ENCODE results near the gene ODAM.
"Not testable (repeated sequence)": the region's sequence is repeated elsewhere in the genome, so short reads cannot be mapped to it uniquely, and the experiment has no call there.

The ODAM gene

GRCh38 chr4:70216550-70216949 is 21.0 kb downstream of the ODAM start:
- WGBS, 2 experiments: no CpG with 5 or more reads among the region's 1 CpG
- H3K27me3 ChIP-seq (ENCODE audit: control insufficient read depth, insufficient read depth, low read length, poor library complexity, severe bottlenecking); H3K4me3 ChIP-seq (ENCODE audit: insufficient read depth, low read depth, low read length); H3K27ac ChIP-seq (ENCODE audit: insufficient read depth, low read depth, low read length, poor library complexity, severe bottlenecking); H3K4me1 ChIP-seq (ENCODE audit: control insufficient read depth, insufficient read depth, low read length); H3K36me3 ChIP-seq (ENCODE audit: control insufficient read depth, insufficient read depth, low read length); H3K9me3 ChIP-seq (ENCODE audit: control insufficient read depth, low read length): not testable (repeated sequence)

- not testable (repeated sequence) for H3K27ac ChIP-seq (ENCODE audit: insufficient read depth, low read depth, low read length, poor library complexity, severe bottlenecking); H3K27me3 ChIP-seq (ENCODE audit: control insufficient read depth, insufficient read depth, low read length, poor library complexity, severe bottlenecking); H3K9me3 ChIP-seq (ENCODE audit: control insufficient read depth, low read length); H3K4me1 ChIP-seq (ENCODE audit: control insufficient read depth, insufficient read depth, low read length); H3K4me3 ChIP-seq (ENCODE audit: insufficient read depth, low read depth, low read length); H3K36me3 ChIP-seq (ENCODE audit: control insufficient read depth, insufficient read depth, low read length)
- 100% methylated on average over 1 of the region's 3 CpGs; no CpG with 5 or more reads in 1 of the 2 experiments for WGBS, 2 experiments
Measured at GRCh38 chr4:70221389-70221788, 25.9 kb downstream of the ODAM start.

DNA sequence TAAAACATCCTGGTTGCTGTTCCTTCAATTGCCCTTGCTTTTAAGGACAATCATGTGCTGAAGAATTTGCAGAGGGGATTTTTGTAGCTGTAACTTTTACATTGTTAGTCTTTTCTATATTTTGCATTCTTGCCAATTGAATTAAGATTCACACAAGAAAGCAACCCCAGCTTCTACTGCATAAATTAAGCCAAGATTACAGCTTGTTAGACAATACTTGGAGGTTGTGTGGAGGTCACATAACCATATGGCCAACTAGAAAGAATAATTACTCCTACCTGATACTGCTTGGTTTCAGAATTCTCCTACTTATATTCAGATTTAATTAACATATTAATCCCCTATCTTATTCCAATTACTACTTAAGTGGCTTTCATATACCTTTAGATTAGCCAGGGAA is 26.3 kb downstream of the ODAM start:
- H3K4me1 ChIP-seq (ENCODE audit: control insufficient read depth, insufficient read depth, low read length); H3K27ac ChIP-seq (ENCODE audit: insufficient read depth, low read depth, low read length, poor library complexity, severe bottlenecking); H3K36me3 ChIP-seq (ENCODE audit: control insufficient read depth, insufficient read depth, low read length); H3K9me3 ChIP-seq (ENCODE audit: control insufficient read depth, low read length); H3K27me3 ChIP-seq (ENCODE audit: control insufficient read depth, insufficient read depth, low read length, poor library complexity, severe bottlenecking); H3K4me3 ChIP-seq (ENCODE audit: insufficient read depth, low read depth, low read length): not testable (repeated sequence)

DNA sequence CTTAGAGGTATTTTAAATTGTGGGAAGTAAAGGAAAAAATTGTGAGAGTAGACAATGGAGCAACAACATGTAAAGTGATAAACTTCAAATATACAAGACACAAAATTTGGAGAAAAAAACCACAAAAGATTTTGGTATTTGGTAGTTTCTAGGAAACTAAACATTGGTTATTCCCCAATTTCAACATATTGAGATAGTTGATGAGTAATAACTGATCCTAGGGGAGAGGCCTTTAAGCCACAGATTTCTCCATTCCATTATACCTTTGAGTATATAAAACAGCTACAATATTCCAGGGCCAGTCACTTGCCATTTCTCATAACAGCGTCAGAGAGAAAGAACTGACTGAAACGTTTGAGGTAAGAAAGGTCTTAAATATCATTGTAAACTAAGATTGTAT is 30.3 kb downstream of the ODAM start, which contains the start of gene FDCSP:
Gene FDCSP, plus strand, starts transcription at position 301 of the 400 bp plus-strand sequence. CDS start 5,071 bp downstream, outside the sequence.
- WGBS, 2 experiments: 80% methylated on average over 2 of the region's 2 CpGs; no CpG with 5 or more reads in 1 of the 2 experiments
- no peaks in the 10 kb centered on the region for H3K4me1 ChIP-seq (ENCODE audit: control insufficient read depth, insufficient read depth, low read length)
- H3K4me3 ChIP-seq (ENCODE audit: insufficient read depth, low read depth, low read length): no peak within 1 kb of the TSS
- no peaks in the 10 kb centered on the region for H3K36me3 ChIP-seq (ENCODE audit: control insufficient read depth, insufficient read depth, low read length)
- H3K27me3 ChIP-seq (ENCODE audit: control insufficient read depth, insufficient read depth, low read length, poor library complexity, severe bottlenecking): no peaks in the 10 kb centered on the region
- H3K9me3 ChIP-seq (ENCODE audit: control insufficient read depth, low read length): no peaks in the 10 kb centered on the region
- H3K27ac ChIP-seq (ENCODE audit: insufficient read depth, low read depth, low read length, poor library complexity, severe bottlenecking): no peak within 1 kb of the TSS

DNA sequence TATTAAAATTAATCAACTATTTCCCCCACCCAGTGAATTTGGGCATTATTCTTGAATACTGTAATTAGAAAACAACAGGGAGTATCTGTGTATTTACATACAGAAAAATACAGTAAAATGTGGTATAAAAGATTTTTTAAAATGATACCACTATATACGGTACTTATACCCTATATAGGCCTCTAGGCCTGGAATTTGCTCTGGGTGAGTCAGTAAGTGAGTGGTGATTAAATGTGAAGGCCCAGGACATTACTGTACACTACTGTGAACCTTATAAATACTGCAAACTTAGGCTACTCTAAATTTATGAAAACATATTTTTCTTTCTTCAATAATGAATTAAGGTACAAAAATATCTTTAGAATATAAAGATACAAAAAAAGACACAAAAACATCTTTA is 40.6 kb downstream of the ODAM start:
- Histone ChIP-seq H3K36me3 (ENCODE audit: control insufficient read depth, insufficient read depth, low read length) (no peaks in the 10 kb centered on the region), H3K4me3 (ENCODE audit: insufficient read depth, low read depth, low read length) (no peak overlapping the region), H3K27me3 (ENCODE audit: control insufficient read depth, insufficient read depth, low read length, poor library complexity, severe bottlenecking) (no peaks in the 10 kb centered on the region), H3K9me3 (ENCODE audit: control insufficient read depth, low read length) (no peaks in the 10 kb centered on the region), H3K27ac (ENCODE audit: insufficient read depth, low read depth, low read length, poor library complexity, severe bottlenecking) (no peak overlapping the region), H3K4me1 (ENCODE audit: control insufficient read depth, insufficient read depth, low read length) (no peaks in the 10 kb centered on the region)
- no CpG with 5 or more reads among the region's 1 CpG for WGBS, 2 experiments

DNA sequence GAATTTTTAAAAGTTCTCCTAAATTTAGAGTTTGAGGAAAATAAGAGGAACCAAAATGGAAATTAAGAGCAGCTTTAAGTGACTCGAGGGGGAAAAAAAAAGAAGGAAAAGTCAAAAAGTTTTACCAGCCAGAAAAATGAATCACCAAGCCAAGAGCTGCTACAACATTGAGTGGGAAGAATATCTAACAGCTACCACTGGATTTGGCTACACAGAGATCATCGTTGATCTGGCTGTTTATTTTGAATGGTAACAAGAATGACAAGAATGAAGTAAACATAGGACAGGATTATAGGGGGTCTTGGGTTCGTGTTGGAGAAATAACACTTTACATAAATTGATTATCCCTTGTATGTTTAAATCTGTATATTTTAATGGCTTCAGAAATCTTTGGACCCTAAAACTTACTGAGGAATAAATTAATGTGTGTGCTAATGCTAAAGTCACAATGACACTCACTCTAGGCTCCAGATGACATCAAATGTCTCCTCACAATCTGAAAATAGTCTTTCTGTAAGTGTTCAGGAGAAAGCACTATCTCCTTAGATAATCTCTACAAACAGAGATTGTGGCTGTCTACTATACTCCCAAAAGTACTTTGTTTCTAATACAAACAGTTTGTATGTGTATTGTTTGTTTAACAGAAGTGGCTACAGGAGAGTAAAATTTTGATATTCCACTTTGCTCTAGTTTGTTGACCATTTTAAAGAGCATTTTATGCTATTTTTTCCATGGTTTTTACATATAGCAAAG is 43.8 kb downstream of the ODAM start:
- H3K27me3 ChIP-seq (ENCODE audit: control insufficient read depth, insufficient read depth, low read length, poor library complexity, severe bottlenecking): no peaks in the 10 kb centered on the region
- no peaks in the 10 kb centered on the region for H3K9me3 ChIP-seq (ENCODE audit: control insufficient read depth, low read length)
- H3K4me3 ChIP-seq (ENCODE audit: insufficient read depth, low read depth, low read length): no peak overlapping the region
- H3K4me1 ChIP-seq (ENCODE audit: control insufficient read depth, insufficient read depth, low read length): no peaks in the 10 kb centered on the region
- WGBS, 2 experiments: 82 to 90% methylated on average over 2 of the region's 3 CpGs
- H3K27ac ChIP-seq (ENCODE audit: insufficient read depth, low read depth, low read length, poor library complexity, severe bottlenecking): no peak overlapping the region
- H3K36me3 ChIP-seq (ENCODE audit: control insufficient read depth, insufficient read depth, low read length): no peaks in the 10 kb centered on the region

DNA sequence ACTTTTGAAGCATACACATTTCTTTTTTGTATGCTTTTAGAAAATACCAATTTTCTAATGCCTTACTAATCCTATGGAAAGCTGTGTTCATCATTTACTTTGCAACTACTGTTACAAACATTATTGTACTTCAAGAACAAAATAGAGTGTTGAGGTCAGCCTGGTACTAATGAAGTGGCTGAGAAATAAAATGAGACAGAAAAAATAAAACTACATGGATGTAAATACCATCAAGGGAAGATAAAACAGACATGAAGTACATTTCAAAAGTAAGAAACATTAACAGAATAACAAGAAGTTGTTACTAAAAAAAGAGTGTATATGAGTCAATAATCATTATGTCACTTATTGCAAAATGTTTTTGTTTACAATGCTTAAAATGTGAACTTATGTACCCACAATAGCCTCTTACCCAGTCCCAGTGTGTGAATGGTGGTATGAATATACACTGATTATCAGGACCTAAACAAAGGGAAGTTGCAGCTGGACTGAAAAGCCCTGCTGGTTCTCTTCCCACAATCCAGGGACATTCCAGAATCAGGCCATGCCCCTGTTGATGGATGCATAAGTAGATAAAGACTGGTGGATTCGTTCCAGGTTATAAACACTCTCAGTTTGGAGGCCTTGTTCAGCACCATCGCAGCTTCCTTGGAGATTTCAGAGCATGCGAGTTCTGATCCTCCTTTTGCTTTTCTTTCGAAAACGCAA is 44.5 kb downstream of the ODAM start:
- Histone ChIP-seq H3K27ac (ENCODE audit: insufficient read depth, low read depth, low read length, poor library complexity, severe bottlenecking) (no peak overlapping the region), H3K9me3 (ENCODE audit: control insufficient read depth, low read length) (no peaks in the 10 kb centered on the region), H3K27me3 (ENCODE audit: control insufficient read depth, insufficient read depth, low read length, poor library complexity, severe bottlenecking) (no peaks in the 10 kb centered on the region), H3K36me3 (ENCODE audit: control insufficient read depth, insufficient read depth, low read length) (no peaks in the 10 kb centered on the region), H3K4me1 (ENCODE audit: control insufficient read depth, insufficient read depth, low read length) (no peaks in the 10 kb centered on the region), H3K4me3 (ENCODE audit: insufficient read depth, low read depth, low read length) (no peak overlapping the region)
- WGBS, 2 experiments: 95% methylated on average over 5 of the region's 5 CpGs

- not testable (repeated sequence) for H3K36me3 ChIP-seq (ENCODE audit: control insufficient read depth, insufficient read depth, low read length); H3K9me3 ChIP-seq (ENCODE audit: control insufficient read depth, low read length); H3K4me1 ChIP-seq (ENCODE audit: control insufficient read depth, insufficient read depth, low read length); H3K27me3 ChIP-seq (ENCODE audit: control insufficient read depth, insufficient read depth, low read length, poor library complexity, severe bottlenecking); H3K27ac ChIP-seq (ENCODE audit: insufficient read depth, low read depth, low read length, poor library complexity, severe bottlenecking); H3K4me3 ChIP-seq (ENCODE audit: insufficient read depth, low read depth, low read length)
- 92% methylated on average over 2 of the region's 3 CpGs; no CpG with 5 or more reads in 1 of the 2 experiments for whole genome bisulfite sequencing, 2 experiments
Measured at GRCh38 chr4:70242297-70242696, 46.8 kb downstream of the ODAM start, which contains the start of gene CSN3. Gene CSN3, plus strand, starts transcription at chr4:70242597. Its CDS starts 2,223 bp downstream, at chr4:70244820.

DNA sequence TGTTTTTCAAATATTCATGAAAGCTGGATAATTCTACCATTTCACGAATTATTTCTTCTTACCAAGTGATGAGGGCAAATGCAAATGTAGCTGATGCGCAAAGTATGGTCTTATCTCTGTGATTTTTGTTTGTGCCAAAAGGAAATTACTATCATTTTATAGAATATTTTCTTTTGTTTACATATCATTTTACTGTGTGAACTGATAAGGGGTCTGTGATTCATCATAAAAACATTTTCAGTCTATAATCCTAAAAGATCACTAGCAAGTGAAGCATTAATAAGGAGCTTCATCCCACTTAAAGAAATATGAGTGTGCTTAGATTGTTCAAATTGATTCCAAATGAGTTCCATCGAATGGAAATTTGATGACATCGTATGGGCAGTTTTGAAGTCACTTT is 47.6 kb downstream of the ODAM start:
- WGBS, 2 experiments: 46 to 48% methylated on average over 2 of the region's 4 CpGs
- Histone ChIP-seq H3K4me3 (ENCODE audit: insufficient read depth, low read depth, low read length) (no peak overlapping the region), H3K27ac (ENCODE audit: insufficient read depth, low read depth, low read length, poor library complexity, severe bottlenecking) (no peak overlapping the region), H3K4me1 (ENCODE audit: control insufficient read depth, insufficient read depth, low read length) (no peaks in the 10 kb centered on the region), H3K36me3 (ENCODE audit: control insufficient read depth, insufficient read depth, low read length) (no peaks in the 10 kb centered on the region), H3K27me3 (ENCODE audit: control insufficient read depth, insufficient read depth, low read length, poor library complexity, severe bottlenecking) (no peaks in the 10 kb centered on the region), H3K9me3 (ENCODE audit: control insufficient read depth, low read length) (no peaks in the 10 kb centered on the region)

DNA sequence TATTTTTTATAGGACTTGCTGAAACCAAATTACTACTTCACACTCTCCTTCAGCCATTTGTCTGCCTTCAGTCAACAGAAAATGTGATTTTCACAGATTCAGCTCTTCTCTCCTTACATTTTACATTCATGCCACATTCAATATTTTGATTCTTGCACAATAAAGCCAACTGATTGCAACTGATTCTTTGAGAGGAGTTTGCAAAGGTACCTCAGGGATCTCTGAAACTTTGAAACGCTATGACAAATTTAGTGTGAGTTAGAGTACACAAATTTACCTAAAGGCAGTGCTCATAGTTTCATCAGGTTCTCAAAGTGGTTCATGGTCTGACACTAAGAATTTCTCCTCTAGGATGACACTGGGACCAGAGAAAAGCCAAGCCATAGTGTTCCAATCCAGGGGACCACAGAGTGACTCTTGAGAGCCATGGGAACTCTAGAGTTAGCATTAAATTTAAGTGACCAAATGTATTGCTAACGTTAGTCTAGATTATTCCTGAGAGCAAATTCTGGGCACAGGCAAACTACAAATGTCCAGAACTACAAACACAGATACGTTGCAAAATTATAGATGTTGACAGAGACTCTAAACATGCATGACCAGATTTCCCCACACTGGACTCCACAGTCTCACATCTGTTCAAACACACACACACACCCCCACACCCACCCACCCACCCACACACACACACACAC is 55.9 kb downstream of the ODAM start:
- Histone ChIP-seq H3K36me3 (ENCODE audit: control insufficient read depth, insufficient read depth, low read length) (no peaks in the 10 kb centered on the region), H3K4me1 (ENCODE audit: control insufficient read depth, insufficient read depth, low read length) (no peaks in the 10 kb centered on the region), H3K27me3 (ENCODE audit: control insufficient read depth, insufficient read depth, low read length, poor library complexity, severe bottlenecking) (no peaks in the 10 kb centered on the region), H3K27ac (ENCODE audit: insufficient read depth, low read depth, low read length, poor library complexity, severe bottlenecking) (no peak overlapping the region), H3K9me3 (ENCODE audit: control insufficient read depth, low read length) (no peaks in the 10 kb centered on the region), H3K4me3 (ENCODE audit: insufficient read depth, low read depth, low read length) (no peak overlapping the region)
- 91 to 98% methylated on average over 3 of the region's 3 CpGs for WGBS, 2 experiments
